ENCODE results near the gene TCP10L. TPM values are rescaled to one million over a fixed set of nuclear protein-coding genes. Genes with fewer than 3 reads are reported as not detected.

The TCP10L gene
- total and polyA plus RNA-seq, 2 of the 13 experiments (the other 11 are each of a cell fraction or from before 2014, with no cell fraction given) = 0.90 to 2.4 TPM

- TF ChIP-seq GPBP1L1 (CRISPR knock-in tag; IDR thresholded peaks at IDR 0.05) (no peak), ZNF160 (CRISPR knock-in tag; IDR thresholded peaks at IDR 0.05) (no peak), ATF4 (CRISPR knock-in tag; IDR thresholded peaks at IDR 0.05) (peak in 1 of 2 experiments; percentile 65; a peak in 1 of 4 replicates), SNAPC4 (CRISPR knock-in tag; IDR thresholded peaks at IDR 0.05) (peak; percentile 71; the same call in 1 of the 2 replicates), SRSF4 (IDR thresholded peaks at IDR 0.05; ENCODE audit: low read depth, low read length, poor library complexity, severe bottlenecking) (no peak), MED1 (CRISPR knock-in tag; IDR thresholded peaks at IDR 0.05) (peak; percentile 74), TBX2 (CRISPR knock-in tag; IDR thresholded peaks at IDR 0.05; ENCODE audit: borderline replicate concordance) (peak; percentile 73; the same call in 1 of the 2 replicates), HCFC1 (IDR thresholded peaks at IDR 0.05; ENCODE audit: low read depth, low read length) (no peak), ZNF614 (CRISPR knock-in tag; IDR thresholded peaks at IDR 0.05; ENCODE audit: borderline replicate concordance) (0 out of 2 replicates have a peak, but pooled peaks have one; percentile 20), ARID5B (CRISPR knock-in tag; IDR thresholded peaks at IDR 0.05) (peak; percentile 88), ZBTB39 (CRISPR knock-in tag; IDR thresholded peaks at IDR 0.05) (no peak), ZNF468 (CRISPR knock-in tag; IDR thresholded peaks at IDR 0.05) (no peak), NFATC3 (CRISPR knock-in tag; IDR thresholded peaks at IDR 0.05) (no peak), HNRNPH1 (optimal IDR thresholded peaks at IDR 0.05; ENCODE audit: low read depth, low read length) (no peak), ZNF367 (CRISPR knock-in tag; IDR thresholded peaks at IDR 0.05; ENCODE audit: borderline replicate concordance) (no peak), ZNF235 (CRISPR knock-in tag; IDR thresholded peaks at IDR 0.05; ENCODE audit: borderline replicate concordance) (no peak)
Measured at GRCh38 chr21:32597205-32597604, 11.9 kb upstream of the TCP10L start (continued).

All from HepG2 (cell line).